GM21360 (cell line): ENCODE results near the gene FAM89A.
A peak's percentile ranks its signal among the peaks of the same experiment; 100 is the strongest.

Source experiments
- ATAC-seq: cut with Tn5 transposase; IDR thresholded peaks from one replicate; pipeline ENCODE4 v1.9.1; 2021; ENCODE audit warnings: mild to moderate bottlenecking, moderate library complexity; ENCODE audit not compliant: unreplicated experiment

The FAM89A gene

GRCh38 chr1:231040019-231040799, at the start of gene FAM89A:
TSS of gene FAM89A (minus strand) at chr1:231040254. CDS start at chr1:231040211, 43 bp downstream.
- peak; percentile 57 for ATAC-seq

- ATAC-seq, result no peak
Measured at GRCh38 chr1:231084353-231084752, 44.3 kb upstream of the FAM89A start.

GRCh38 chr1:231079163-231079562, 39.1 kb upstream of the FAM89A start:
- ATAC-seq, result no peak

- ATAC-seq, result no peak
Measured at GRCh38 chr1:231078250-231078649, 38.2 kb upstream of the FAM89A start.

GRCh38 chr1:231076802-231077201, 36.7 kb upstream of the FAM89A start:
- ATAC-seq, result no peak

GRCh38 chr1:231075497-231075896, 35.4 kb upstream of the FAM89A start:
- ATAC-seq, result no peak

GRCh38 chr1:231075020-231075419, 35.0 kb upstream of the FAM89A start:
- no peak for ATAC-seq

- ATAC-seq, result no peak
Measured at GRCh38 chr1:231074046-231074445, 34.0 kb upstream of the FAM89A start.

- ATAC-seq, result no peak
Measured at GRCh38 chr1:231073331-231073730, 33.3 kb upstream of the FAM89A start.

GRCh38 chr1:231072502-231073094, 32.5 kb upstream of the FAM89A start:
- ATAC-seq, result no peak

- no peak for ATAC-seq
Measured at GRCh38 chr1:231072041-231072440, 32.0 kb upstream of the FAM89A start.

GRCh38 chr1:231070758-231071444, 30.8 kb upstream of the FAM89A start:
- ATAC-seq, result no peak

GRCh38 chr1:231069333-231069732, 29.3 kb upstream of the FAM89A start:
- no peak for ATAC-seq

- ATAC-seq, result no peak
Measured at GRCh38 chr1:231068762-231069161, 28.7 kb upstream of the FAM89A start.

- ATAC-seq, result no peak
Measured at GRCh38 chr1:231065510-231066241, 25.6 kb upstream of the FAM89A start.

GRCh38 chr1:231064418-231064817, 24.4 kb upstream of the FAM89A start:
- ATAC-seq, result no peak

GRCh38 chr1:231063331-231063730, 23.3 kb upstream of the FAM89A start:
- ATAC-seq, result no peak

- ATAC-seq, result no peak
Measured at GRCh38 chr1:231062500-231063270, 22.6 kb upstream of the FAM89A start.

- no peak for ATAC-seq
Measured at GRCh38 chr1:231059566-231060193, 19.6 kb upstream of the FAM89A start.
